Measurements from ENCODE around the gene RABEP1.

The RABEP1 gene

DNA sequence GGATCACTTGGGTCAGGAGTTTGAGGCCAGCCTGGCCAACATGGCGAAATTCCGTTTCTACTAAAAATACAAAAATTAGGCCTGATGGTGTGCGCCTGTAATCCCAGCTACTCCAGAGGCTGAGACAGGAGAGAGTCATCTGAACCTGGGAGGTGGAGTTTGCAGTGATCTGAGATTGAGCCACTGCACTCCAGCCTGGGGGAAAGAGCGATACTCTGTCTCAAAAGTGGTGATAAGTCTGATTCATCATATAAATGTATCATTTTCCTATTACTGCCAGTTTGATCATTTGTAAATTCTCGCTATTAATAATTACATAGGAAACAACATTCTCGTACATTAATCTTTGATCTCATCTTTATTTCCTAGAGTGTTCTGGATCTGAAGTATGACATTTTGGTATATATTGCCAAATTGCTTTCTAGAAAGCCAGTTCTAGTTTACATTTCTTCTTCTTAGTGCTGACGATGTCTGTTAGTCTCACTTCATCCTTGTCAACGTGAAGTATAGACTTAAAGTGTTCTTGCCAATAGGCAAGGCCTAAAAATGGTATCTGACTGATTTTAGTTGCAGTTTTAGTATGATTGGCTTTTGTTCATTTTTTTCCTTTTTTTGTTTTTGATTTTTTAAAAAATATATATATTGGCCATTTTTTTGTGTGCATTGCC is 9.7 kb downstream of the RABEP1 start:
- peaks cover 13% of the 10 kb centered on the region for H3K4me1 Mint-ChIP-seq
- no peak overlapping the region for H3K4me3 Mint-ChIP-seq
- H3K27me3 Mint-ChIP-seq: no peaks in the 10 kb centered on the region
- no peaks in the 10 kb centered on the region for H3K9me3 Mint-ChIP-seq
- CTCF ChIA-PET: interaction anchor here (1.6 kb wide), 1 partner anchor 14 kb away, joined by 3 read pairs; no protein-coding TSS in a partner anchor
- peaks cover 8% of the 10 kb centered on the region for H3K36me3 Mint-ChIP-seq
- DNase-seq: no peak
- no peak overlapping the region for H3K27ac Mint-ChIP-seq

DNA sequence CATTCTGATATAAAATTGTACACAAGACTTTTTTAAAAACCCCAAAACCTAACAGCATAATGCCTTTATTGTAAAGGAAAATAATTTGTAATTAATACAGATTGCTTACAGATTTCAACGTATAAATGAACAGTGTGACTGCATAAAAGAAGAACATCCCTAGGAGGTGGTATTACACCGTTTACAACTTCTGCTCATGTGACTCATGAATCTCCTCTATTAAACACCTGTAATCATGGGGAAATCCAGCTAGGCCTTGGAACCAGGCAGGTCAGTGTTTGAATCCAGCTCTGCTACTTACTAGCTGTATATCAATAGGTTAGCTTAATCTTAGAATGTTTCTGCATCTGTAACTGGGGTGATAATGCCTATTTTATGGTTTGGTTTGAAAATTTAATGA is 15.2 kb downstream of the RABEP1 start:
- CTCF ChIA-PET: interaction anchor here (0.9 to 1.6 kb wide), 3 partner anchors 10 to 59 kb away, joined by 3 to 5 read pairs (median 4); no protein-coding TSS in a partner anchor
- H3K36me3 Mint-ChIP-seq: peaks cover 14% of the 10 kb centered on the region

DNA sequence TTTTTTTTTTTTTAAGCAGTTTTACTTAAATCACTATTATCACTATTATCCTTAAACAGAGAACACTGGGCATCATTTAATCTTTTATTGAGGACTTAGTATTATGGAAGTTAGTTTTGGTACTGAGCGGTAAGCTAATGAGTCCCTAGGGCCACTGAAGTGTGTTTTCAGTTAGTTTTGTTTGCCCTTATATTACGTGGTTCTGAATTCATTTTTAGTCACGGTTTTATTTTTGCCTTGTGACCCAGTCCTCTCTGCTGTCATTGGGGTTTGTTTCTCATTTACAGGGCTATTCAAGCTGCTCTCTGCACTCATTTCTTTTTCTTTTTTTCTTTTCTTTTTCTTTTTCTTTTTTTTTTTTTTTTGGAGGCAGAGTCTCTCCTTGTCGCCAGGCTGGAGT is 17.3 kb downstream of the RABEP1 start:
- DNase-seq: no peak
- H3K4me1 Mint-ChIP-seq: no peaks in the 10 kb centered on the region
- peaks cover 14% of the 10 kb centered on the region for H3K36me3 Mint-ChIP-seq
- H3K9me3 Mint-ChIP-seq: no peaks in the 10 kb centered on the region
- CTCF ChIA-PET: interaction anchor here (0.6 kb wide), 1 partner anchor 82 kb away, joined by 3 read pairs; no protein-coding TSS in a partner anchor
- H3K27me3 Mint-ChIP-seq: no peaks in the 10 kb centered on the region
- H3K27ac Mint-ChIP-seq: no peak overlapping the region
- H3K4me3 Mint-ChIP-seq: no peak overlapping the region

More for the DNA sequence above, 15.2 kb downstream of the RABEP1 start:
- Mint-ChIP-seq H3K4me1 (no peaks in the 10 kb centered on the region), H3K27ac (no peak overlapping the region), H3K27me3 (no peaks in the 10 kb centered on the region), H3K4me3 (no peak overlapping the region), H3K9me3 (no peaks in the 10 kb centered on the region)
- no peak for DNase-seq

DNA sequence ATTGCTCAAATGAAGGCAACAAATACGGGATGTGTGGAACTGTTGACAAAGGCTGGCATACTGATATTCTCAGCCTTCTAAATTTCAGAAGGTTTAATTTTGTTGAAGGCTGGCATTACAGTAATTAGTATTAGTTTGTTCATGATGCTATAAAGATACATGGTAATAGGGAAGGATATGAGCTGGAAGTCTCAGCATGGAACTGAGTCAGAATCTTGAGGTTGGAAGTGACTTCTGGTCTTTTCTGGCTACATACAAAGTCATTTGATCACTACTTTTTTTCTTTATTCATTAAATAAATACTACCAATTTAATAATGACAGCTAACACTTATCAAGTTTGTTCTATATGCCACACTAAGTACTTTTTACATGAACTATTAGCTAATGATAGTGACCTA is 22.6 kb downstream of the RABEP1 start:
- H3K27ac Mint-ChIP-seq: no peak overlapping the region
- H3K4me3 Mint-ChIP-seq: no peak overlapping the region
- H3K36me3 Mint-ChIP-seq: peaks cover 15% of the 10 kb centered on the region
- CTCF ChIA-PET: no interaction called here
- no peaks in the 10 kb centered on the region for H3K9me3 Mint-ChIP-seq
- no peaks in the 10 kb centered on the region for H3K27me3 Mint-ChIP-seq
- peaks cover 16% of the 10 kb centered on the region for H3K4me1 Mint-ChIP-seq
- no peak for DNase-seq

DNA sequence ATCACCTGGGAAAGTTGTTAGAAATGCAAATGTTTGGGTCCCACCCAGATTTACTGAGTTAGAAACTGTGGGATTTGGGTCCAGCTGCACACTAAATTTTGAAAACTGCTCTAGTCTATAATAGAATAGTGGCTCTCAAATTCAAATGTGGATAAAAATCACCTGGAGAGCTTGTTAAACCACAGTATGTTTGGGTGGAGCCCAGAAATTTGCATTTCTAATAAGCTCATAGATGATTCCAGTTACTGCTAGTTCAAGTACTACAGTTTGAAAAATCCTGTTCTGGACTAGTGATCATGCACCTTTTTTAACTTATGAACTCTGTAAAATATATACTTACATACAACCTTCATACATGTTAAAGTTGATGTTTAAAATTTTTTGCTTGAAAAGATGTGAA is 27.8 kb downstream of the RABEP1 start:
- Mint-ChIP-seq H3K36me3 (peaks cover 28% of the 10 kb centered on the region), H3K27ac (no peak overlapping the region), H3K4me1 (peaks cover 22% of the 10 kb centered on the region), H3K27me3 (no peaks in the 10 kb centered on the region), H3K9me3 (peaks cover 2% of the 10 kb centered on the region), H3K4me3 (no peak overlapping the region)
- DNase-seq: no peak
- CTCF ChIA-PET: no interaction called here

DNA sequence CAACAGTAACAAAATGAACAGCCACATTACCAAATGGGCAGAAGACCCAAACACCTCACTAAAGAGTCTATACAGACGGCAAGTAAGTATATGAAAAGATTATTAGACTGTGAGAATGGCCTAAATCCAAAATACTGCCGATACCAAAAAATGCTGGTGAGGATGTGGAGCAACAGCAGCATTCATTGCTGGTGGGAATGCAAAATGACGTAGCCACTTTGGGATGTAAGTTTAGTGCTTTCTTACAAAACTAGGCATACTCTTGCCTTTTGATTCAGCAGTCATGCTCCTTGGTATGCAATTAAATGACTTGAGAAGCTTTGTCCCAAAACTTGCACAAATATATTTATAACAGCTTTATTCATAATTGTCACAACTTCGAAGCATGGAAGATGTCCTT is 43.8 kb downstream of the RABEP1 start:
- H3K27ac Mint-ChIP-seq: no peak overlapping the region
- DNase-seq: no peak
- H3K4me3 Mint-ChIP-seq: no peak overlapping the region
- peaks cover 10% of the 10 kb centered on the region for H3K9me3 Mint-ChIP-seq
- peaks cover 18% of the 10 kb centered on the region for H3K36me3 Mint-ChIP-seq
- no peaks in the 10 kb centered on the region for H3K27me3 Mint-ChIP-seq
- peaks cover 20% of the 10 kb centered on the region for H3K4me1 Mint-ChIP-seq
- CTCF ChIA-PET: no interaction called here

DNA sequence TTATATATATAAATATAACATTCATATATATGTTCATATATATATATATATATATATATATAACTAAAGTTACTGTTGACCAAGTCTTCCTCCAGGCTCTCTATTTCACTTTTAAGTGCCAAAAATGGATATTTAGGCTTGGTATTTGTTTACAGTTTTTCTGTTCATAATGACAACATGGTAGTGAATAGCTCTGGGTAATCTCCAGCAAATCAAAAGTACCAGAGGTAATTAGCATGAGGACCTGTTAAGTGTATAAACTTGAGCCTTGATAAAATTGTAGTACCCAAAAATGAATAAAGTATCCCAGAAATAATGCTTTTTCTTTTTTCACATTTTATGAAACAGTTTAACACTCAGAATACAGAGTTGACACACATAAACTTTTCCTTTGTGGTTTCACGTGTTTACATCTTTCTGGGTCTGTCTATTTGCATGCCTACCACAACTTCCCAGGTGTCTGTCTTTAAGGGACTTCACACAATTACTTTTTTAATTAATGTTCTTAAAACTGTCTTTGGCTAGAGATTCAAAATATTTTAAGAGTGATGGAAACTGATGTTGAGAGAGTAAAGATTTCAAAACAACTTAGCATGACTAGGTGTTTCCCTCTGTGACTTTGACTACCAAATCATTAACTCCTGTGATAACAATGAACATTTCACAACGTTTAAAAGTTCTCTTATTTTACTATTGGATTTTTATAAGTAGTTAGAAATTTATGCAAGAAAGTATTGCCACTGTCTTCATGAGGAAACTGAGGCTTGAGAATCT is 47.9 kb downstream of the RABEP1 start:
- no peak overlapping the region for H3K4me3 Mint-ChIP-seq

DNA sequence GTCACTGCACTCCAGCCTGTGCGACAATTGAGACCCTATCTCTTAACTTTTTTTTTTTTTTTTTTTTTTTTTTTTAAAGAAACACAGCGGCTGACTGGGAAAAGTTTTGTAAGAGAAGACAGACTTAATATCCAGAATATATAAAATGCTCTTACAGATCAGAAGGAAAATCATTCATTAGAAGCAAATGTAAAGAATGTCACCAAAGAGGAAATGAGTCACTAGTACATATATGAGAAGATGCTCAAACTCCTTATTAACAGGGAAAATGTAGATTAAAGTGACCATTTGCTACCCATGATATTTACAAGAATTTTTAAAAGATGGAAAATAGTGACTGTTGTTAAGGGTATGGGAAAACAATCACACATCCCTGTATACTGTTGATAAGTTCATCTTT is 48.9 kb downstream of the RABEP1 start:
- no peaks in the 10 kb centered on the region for H3K9me3 Mint-ChIP-seq
- H3K4me1 Mint-ChIP-seq: peaks cover 20% of the 10 kb centered on the region
- CTCF ChIA-PET: no interaction called here
- H3K4me3 Mint-ChIP-seq: no peak overlapping the region
- no peak overlapping the region for H3K27ac Mint-ChIP-seq
- DNase-seq: no peak
- peaks cover 23% of the 10 kb centered on the region for H3K36me3 Mint-ChIP-seq
- H3K27me3 Mint-ChIP-seq: no peaks in the 10 kb centered on the region

More for the DNA sequence above, 47.9 kb downstream of the RABEP1 start:
- peaks cover 18% of the 10 kb centered on the region for H3K36me3 Mint-ChIP-seq
- DNase-seq: no peak
- H3K4me1 Mint-ChIP-seq: peaks cover 20% of the 10 kb centered on the region
- CTCF ChIA-PET: interaction anchor here (0.6 kb wide), 1 partner anchor 23 kb away, joined by 3 read pairs; no protein-coding TSS in a partner anchor
- H3K27ac Mint-ChIP-seq: peak overlapping the region; percentile 76
- no peaks in the 10 kb centered on the region for H3K27me3 Mint-ChIP-seq
- no peaks in the 10 kb centered on the region for H3K9me3 Mint-ChIP-seq

DNA sequence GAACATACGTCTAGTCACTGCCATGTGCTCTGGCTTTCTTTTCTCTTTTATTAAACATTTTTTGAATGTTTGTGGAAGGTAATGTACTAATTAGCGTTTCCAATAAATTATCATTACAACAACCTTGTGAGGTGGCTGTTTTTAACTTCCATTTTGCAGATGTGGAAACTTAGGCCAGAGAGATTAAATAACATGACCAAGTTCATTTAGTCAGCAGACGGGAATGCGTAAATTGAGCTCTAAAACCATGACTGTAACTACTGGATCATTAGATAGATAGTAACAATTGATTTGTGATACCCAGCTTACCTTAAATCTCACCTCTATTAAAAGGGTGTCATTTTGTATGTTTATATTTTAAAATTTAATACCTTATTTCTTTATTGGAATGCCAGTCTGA is 49.4 kb downstream of the RABEP1 start:
- CTCF ChIA-PET: no interaction called here

DNA sequence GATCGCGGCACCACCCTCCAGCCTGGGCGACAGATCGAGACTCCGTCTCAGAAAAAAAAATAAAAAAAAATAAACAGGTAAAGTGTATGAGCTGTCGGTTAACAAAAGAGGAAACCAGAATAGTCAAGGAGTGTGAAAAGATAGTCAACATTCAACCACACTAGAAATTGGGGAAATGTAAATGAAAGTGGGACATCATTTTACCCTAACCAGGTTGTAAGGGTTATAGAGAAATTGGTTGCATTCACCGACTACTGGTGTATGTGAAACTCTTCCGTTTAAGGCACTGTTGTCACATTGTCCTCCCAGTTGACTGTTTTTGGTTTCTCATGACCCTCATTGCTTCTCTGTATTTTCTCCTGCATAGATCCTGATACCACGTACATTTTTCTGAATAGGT is 62.8 kb downstream of the RABEP1 start:
- Mint-ChIP-seq H3K4me1 (no peaks in the 10 kb centered on the region), H3K4me3 (no peak overlapping the region), H3K27me3 (no peaks in the 10 kb centered on the region), H3K27ac (peak overlapping the region; percentile 15), H3K9me3 (no peaks in the 10 kb centered on the region), H3K36me3 (peaks cover 19% of the 10 kb centered on the region)
- no peak for DNase-seq
- CTCF ChIA-PET: no interaction called here

More for the DNA sequence above, 49.4 kb downstream of the RABEP1 start:
- peaks cover 23% of the 10 kb centered on the region for H3K36me3 Mint-ChIP-seq
- H3K27me3 Mint-ChIP-seq: no peaks in the 10 kb centered on the region
- peaks cover 20% of the 10 kb centered on the region for H3K4me1 Mint-ChIP-seq
- DNase-seq: no peak
- no peak overlapping the region for H3K27ac Mint-ChIP-seq
- H3K4me3 Mint-ChIP-seq: no peak overlapping the region
- H3K9me3 Mint-ChIP-seq: no peaks in the 10 kb centered on the region

DNA sequence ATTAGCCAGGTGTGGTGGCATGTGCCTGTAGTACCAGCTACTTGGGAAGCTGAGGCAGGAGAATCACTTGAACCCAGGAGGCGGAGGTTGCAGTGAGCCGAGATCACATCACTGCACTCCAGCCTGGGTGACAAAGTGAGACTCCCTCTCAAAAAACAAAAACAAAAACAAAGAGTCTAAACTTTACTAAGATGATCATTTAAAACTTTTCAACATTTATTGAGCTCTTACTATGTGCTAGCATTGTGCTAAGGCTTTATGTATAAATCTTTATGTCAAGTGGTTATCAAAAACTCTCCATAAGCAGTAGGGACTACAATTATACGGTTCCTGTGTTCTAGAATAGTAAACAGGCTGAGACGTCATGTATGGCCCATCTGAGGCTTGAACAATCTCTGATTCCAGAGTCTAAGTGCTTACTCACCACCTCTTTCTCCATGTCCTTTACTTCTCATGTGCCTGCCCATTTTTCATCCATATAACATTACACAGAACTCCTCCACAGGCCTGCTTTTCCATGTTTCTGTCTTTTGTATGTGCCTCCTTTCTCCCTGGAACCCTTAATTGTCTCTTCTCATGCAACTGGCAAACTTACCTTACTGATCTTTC is 70.7 kb downstream of the RABEP1 start:
- CTCF ChIA-PET: interaction anchor here (0.6 kb wide), 1 partner anchor 23 kb away, joined by 3 read pairs; no protein-coding TSS in a partner anchor
- Mint-ChIP-seq H3K27me3 (no peaks in the 10 kb centered on the region), H3K4me3 (no peak overlapping the region), H3K27ac (no peak overlapping the region), H3K36me3 (peaks cover 27% of the 10 kb centered on the region), H3K9me3 (no peaks in the 10 kb centered on the region), H3K4me1 (no peaks in the 10 kb centered on the region)
- no peak for DNase-seq

DNA sequence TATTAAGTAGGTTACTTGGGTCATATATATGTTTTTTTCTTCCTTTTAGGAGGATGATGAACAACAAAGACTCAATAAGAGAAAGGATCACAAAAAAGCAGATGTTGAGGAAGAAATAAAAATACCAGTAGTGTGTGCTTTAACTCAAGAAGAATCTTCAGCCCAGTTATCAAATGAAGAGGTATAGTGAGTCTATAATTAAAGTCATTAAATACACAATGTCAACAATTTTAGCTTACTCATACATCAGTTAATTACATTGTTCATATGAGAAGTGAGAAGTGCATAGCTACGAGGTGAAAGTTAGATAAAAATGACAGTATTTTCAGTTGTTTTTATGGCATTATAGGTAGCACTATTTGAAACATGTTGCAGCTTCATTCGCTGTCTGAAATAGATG is 72.2 kb downstream of the RABEP1 start:
- no peak overlapping the region for H3K27ac Mint-ChIP-seq
- no peaks in the 10 kb centered on the region for H3K9me3 Mint-ChIP-seq
- DNase-seq: no peak
- no peaks in the 10 kb centered on the region for H3K4me1 Mint-ChIP-seq
- CTCF ChIA-PET: no interaction called here
- no peaks in the 10 kb centered on the region for H3K27me3 Mint-ChIP-seq
- H3K4me3 Mint-ChIP-seq: no peak overlapping the region
- H3K36me3 Mint-ChIP-seq: peaks cover 23% of the 10 kb centered on the region

DNA sequence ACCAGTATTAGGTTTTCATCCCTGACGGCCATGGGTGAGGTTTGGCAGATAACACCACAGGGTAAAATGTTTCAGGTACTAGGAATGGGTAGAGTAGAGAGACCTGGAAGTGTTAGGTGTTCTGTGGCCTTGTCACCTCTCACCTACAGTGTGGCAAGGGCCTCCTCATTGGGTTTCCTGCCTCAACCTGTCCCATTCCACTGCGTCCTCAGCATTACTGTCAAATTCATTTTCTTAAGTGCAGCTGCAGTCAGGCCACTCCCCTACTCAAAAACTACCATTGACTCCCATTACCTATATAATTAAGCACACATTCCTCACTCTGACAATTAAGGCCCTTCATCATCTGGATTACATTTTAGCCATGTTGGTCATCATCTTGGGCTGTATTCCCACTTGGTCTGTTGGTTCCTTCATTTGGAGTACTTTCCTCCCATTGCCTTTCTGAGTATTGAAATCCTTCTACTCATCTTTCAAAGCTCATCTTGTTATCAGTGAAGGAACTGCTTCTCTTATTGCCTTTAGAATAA is 72.9 kb downstream of the RABEP1 start:
- H3K36me3 Mint-ChIP-seq: peaks cover 24% of the 10 kb centered on the region
- CTCF ChIA-PET: interaction anchor here (0.6 kb wide), 1 partner anchor 103 kb away, joined by 3 read pairs; no protein-coding TSS in a partner anchor
- no peaks in the 10 kb centered on the region for H3K4me1 Mint-ChIP-seq
- no peak overlapping the region for H3K27ac Mint-ChIP-seq
- no peak for DNase-seq
- H3K4me3 Mint-ChIP-seq: no peak overlapping the region
- H3K27me3 Mint-ChIP-seq: no peaks in the 10 kb centered on the region
- no peaks in the 10 kb centered on the region for H3K9me3 Mint-ChIP-seq

DNA sequence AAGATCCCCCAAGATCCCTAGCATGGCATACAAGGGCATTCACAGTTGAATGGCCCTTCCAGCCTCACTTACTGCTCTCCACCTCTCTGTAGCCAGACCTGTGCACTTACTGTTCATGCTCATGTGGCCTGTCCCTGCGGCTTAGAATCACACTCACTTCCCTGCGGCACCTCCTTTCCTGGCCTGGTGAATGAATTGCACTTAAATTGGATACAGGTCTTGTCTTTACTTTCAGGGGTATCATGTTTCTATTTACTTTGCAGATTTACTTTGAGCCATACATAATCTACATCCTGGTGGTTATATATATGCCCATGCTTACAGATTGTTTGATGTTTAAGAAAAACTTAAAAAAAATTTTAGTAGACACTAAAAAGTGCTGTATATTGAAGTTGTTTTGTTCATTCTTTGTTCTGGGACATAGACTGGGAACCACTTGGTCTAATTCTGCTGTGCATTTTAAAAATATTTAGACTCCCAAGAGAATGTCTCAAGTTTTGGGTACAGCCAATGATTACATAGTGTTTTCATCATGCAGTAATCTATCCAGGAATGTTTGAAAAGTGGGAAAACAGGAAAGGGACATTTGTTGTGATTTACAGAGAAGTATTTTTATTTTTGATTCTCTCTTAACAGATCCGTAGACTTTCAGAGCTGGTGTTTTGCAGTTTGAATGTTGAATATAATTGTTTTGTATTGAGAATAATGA is 73.5 kb downstream of the RABEP1 start:
- Mint-ChIP-seq H3K27me3 (no peaks in the 10 kb centered on the region), H3K36me3 (peaks cover 28% of the 10 kb centered on the region), H3K4me3 (no peak overlapping the region), H3K27ac (no peak overlapping the region), H3K4me1 (no peaks in the 10 kb centered on the region), H3K9me3 (no peaks in the 10 kb centered on the region)
- DNase-seq: no peak
- CTCF ChIA-PET: interaction anchor here (0.6 kb wide), 1 partner anchor 103 kb away, joined by 3 read pairs; no protein-coding TSS in a partner anchor

Measured in activated naive CD4-positive, alpha-beta T cell treated with anti-CD3 and anti-CD28 coated beads, Interleukin-2, amount 10 ng/mL, durations not matched to agents 7 days and 5 days (primary cell).